ENCODE measurements around the gene LEUTX. TPM values are rescaled to one million over a fixed set of nuclear protein-coding genes. Genes with fewer than 3 reads are reported as not detected.

Gene LEUTX
- total RNA-seq, 1 experiment from 2014 or later, result not detected

DNA sequence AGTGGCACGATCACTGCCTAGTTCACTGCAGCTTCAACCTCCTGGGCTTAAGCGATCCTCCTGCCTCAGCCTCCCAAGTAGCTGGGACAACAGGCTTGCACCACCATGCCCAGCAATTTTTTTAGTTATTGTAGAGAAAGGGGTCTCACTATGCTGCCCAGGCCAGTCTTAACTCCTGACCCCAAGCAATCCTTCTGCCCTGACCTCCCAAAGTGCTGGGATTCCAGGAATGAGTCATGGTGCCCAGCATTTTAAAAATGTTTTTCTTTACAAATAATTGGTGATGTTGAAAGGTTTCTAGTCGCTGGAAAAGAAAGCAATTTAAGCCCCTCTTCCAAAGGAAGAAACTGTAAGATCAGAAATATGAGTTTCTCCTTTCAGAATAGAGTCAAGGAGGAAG is 35.9 kb downstream of the LEUTX start:
- no peaks in the 10 kb centered on the region for H3K27me3 ChIP-seq (ENCODE audit: control insufficient read depth, insufficient read depth, low read length)
- POLR2A ChIA-PET, result interaction anchor here (0.5 to 2.6 kb wide), 3 partner anchors 19 to 330 kb away, joined by 3 to 11 read pairs (median 4); partner anchors contain the start of gene DYRK1B
- TF ChIP-seq, protein P1, sequence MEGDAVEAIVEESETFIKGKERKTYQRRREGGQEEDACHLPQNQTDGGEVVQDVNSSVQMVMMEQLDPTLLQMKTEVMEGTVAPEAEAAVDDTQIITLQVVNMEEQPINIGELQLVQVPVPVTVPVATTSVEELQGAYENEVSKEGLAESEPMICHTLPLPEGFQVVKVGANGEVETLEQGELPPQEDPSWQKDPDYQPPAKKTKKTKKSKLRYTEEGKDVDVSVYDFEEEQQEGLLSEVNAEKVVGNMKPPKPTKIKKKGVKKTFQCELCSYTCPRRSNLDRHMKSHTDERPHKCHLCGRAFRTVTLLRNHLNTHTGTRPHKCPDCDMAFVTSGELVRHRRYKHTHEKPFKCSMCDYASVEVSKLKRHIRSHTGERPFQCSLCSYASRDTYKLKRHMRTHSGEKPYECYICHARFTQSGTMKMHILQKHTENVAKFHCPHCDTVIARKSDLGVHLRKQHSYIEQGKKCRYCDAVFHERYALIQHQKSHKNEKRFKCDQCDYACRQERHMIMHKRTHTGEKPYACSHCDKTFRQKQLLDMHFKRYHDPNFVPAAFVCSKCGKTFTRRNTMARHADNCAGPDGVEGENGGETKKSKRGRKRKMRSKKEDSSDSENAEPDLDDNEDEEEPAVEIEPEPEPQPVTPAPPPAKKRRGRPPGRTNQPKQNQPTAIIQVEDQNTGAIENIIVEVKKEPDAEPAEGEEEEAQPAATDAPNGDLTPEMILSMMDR (IDR thresholded peaks at IDR 0.05), result no peak
- TF ChIP-seq TCF7L2 (IDR thresholded peaks at IDR 0.05; ENCODE audit: low read depth, low read length) (no peak), SIN3A (IDR thresholded peaks at IDR 0.05; ENCODE audit: borderline replicate concordance, insufficient read depth, low read depth, low read length) (no peak), POLR2AphosphoS5 (IDR thresholded peaks at IDR 0.05; ENCODE audit: low read depth, low read length) (no peak)
- TF ChIP-seq, protein P2, sequence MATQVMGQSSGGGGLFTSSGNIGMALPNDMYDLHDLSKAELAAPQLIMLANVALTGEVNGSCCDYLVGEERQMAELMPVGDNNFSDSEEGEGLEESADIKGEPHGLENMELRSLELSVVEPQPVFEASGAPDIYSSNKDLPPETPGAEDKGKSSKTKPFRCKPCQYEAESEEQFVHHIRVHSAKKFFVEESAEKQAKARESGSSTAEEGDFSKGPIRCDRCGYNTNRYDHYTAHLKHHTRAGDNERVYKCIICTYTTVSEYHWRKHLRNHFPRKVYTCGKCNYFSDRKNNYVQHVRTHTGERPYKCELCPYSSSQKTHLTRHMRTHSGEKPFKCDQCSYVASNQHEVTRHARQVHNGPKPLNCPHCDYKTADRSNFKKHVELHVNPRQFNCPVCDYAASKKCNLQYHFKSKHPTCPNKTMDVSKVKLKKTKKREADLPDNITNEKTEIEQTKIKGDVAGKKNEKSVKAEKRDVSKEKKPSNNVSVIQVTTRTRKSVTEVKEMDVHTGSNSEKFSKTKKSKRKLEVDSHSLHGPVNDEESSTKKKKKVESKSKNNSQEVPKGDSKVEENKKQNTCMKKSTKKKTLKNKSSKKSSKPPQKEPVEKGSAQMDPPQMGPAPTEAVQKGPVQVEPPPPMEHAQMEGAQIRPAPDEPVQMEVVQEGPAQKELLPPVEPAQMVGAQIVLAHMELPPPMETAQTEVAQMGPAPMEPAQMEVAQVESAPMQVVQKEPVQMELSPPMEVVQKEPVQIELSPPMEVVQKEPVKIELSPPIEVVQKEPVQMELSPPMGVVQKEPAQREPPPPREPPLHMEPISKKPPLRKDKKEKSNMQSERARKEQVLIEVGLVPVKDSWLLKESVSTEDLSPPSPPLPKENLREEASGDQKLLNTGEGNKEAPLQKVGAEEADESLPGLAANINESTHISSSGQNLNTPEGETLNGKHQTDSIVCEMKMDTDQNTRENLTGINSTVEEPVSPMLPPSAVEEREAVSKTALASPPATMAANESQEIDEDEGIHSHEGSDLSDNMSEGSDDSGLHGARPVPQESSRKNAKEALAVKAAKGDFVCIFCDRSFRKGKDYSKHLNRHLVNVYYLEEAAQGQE (IDR thresholded peaks at IDR 0.05; ENCODE audit: insufficient read depth in 1 of 2, low read depth in 2 of 2, low read length in 1 of 2), result no peak
- no TSS peak for BruUV-seq (replicated peaks)
- H3K4me1 ChIP-seq (ENCODE audit: control insufficient read depth, insufficient read depth, low read length), result no peaks in the 10 kb centered on the region
- intact Hi-C loops (cut with micrococcal nuclease; ENCODE audit: unreplicated experiment) (no loop called here), in situ Hi-C loops (cut with HindIII; ENCODE audit: low pct_unique_long_range_greater_than_20kb, low sequenced_read_pairs) (no loop called here)
- no peak overlapping the region for H3K27ac ChIP-seq (ENCODE audit: low read length)
- DNase-seq (ENCODE audit: low read depth, low spot score), result no peak
- H3K9me3 ChIP-seq (ENCODE audit: control insufficient read depth, insufficient read depth, low read depth, low read length), result peaks cover 2% of the 10 kb centered on the region
- H3K4me3 ChIP-seq (ENCODE audit: low read depth in 2 of 2, low read length in 2 of 2), result no peak overlapping the region
- no peak for ATAC-seq
- no peaks in the 10 kb centered on the region for H3K36me3 ChIP-seq (ENCODE audit: control insufficient read depth, insufficient read depth, low read length)
- CTCF ChIA-PET, result interaction anchor here (0.5 to 2.5 kb wide), 7 partner anchors 11 to 46 kb away, joined by 3 to 15 read pairs (median 4); partner anchors contain the start of gene DYRK1B

DNA sequence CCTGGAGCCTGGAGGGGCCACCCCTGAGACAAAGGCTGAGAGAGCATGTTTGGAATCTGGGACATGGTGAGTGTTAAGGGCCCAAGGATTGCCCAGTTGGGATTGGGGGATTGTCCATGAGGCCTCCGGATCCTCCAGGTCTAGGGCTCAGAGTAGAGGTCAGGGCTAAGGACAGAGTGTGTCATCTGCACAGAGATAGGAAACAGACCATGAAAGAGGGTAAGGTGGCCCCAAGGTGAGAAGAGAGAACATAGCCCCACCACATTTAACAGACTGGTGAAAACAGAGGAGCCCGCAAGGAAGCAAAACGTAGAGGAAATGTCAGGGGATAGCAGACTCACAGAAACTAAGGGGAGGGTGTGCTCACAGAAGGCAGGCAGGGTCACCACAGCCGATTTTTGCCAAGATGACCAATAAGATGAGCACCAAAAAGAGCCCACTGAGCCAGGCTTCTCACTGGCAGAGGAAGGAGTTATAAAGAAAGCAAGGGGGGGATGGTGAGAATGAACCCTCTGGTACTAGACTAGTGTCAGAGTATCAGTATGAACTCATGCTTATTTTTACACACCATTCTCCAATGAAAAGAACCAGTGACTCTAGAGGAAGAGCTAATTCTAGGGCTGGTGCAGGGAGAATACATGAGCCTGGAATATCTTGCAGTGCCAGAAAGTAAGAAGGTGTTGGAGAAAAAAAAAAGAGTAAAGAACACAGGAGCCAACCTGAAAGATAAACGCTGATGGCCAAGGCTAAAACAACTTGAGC is 37.8 kb downstream of the LEUTX start:
- Histone ChIP-seq H3K4me1 (ENCODE audit: control insufficient read depth, insufficient read depth, low read length) (no peaks in the 10 kb centered on the region), H3K27me3 (ENCODE audit: control insufficient read depth, insufficient read depth, low read length) (no peaks in the 10 kb centered on the region), H3K36me3 (ENCODE audit: control insufficient read depth, insufficient read depth, low read length) (no peaks in the 10 kb centered on the region), H3K4me3 (ENCODE audit: low read depth in 2 of 2, low read length in 2 of 2) (no peak overlapping the region), H3K27ac (ENCODE audit: low read length) (no peak overlapping the region), H3K9me3 (ENCODE audit: control insufficient read depth, insufficient read depth, low read depth, low read length) (no peaks in the 10 kb centered on the region; the same call in 1 of the 2 replicates)
- in situ Hi-C loops (cut with HindIII; ENCODE audit: low pct_unique_long_range_greater_than_20kb, low sequenced_read_pairs) (no loop called here), intact Hi-C loops (cut with micrococcal nuclease; ENCODE audit: unreplicated experiment) (no loop called here)
- ATAC-seq, result no peak
- DNase-seq (ENCODE audit: low read depth, low spot score), result no peak
- no TSS peak for BruUV-seq (replicated peaks)
- TF ChIP-seq SIN3A (IDR thresholded peaks at IDR 0.05; ENCODE audit: borderline replicate concordance, insufficient read depth, low read depth, low read length) (no peak), TCF7L2 (IDR thresholded peaks at IDR 0.05; ENCODE audit: low read depth, low read length) (no peak), POLR2AphosphoS5 (IDR thresholded peaks at IDR 0.05; ENCODE audit: low read depth, low read length) (no peak)
- TF ChIP-seq, protein P1 (IDR thresholded peaks at IDR 0.05), result no peak
- TF ChIP-seq, protein P2 (IDR thresholded peaks at IDR 0.05; ENCODE audit: insufficient read depth in 1 of 2, low read depth in 2 of 2, low read length in 1 of 2), result no peak
- POLR2A ChIA-PET, result interaction anchor here (0.6 to 2.6 kb wide), 7 partner anchors 17 to 275 kb away, joined by 3 to 15 read pairs (median 6); partner anchors contain the start of genes DYRK1B and ZNF780A
- CTCF ChIA-PET, result interaction anchor here (0.6 to 3.2 kb wide), 5 partner anchors 24 to 155 kb away, joined by 3 to 24 read pairs (median 6); partner anchors contain the start of gene PSMC4

Data from Panc1 (cell line).